Measurements from ENCODE around the gene FCRL4.
"Not testable (repeated sequence)": the region's sequence is repeated elsewhere in the genome, so short reads cannot be mapped to it uniquely, and the experiment has no call there.

Gene FCRL4

DNA sequence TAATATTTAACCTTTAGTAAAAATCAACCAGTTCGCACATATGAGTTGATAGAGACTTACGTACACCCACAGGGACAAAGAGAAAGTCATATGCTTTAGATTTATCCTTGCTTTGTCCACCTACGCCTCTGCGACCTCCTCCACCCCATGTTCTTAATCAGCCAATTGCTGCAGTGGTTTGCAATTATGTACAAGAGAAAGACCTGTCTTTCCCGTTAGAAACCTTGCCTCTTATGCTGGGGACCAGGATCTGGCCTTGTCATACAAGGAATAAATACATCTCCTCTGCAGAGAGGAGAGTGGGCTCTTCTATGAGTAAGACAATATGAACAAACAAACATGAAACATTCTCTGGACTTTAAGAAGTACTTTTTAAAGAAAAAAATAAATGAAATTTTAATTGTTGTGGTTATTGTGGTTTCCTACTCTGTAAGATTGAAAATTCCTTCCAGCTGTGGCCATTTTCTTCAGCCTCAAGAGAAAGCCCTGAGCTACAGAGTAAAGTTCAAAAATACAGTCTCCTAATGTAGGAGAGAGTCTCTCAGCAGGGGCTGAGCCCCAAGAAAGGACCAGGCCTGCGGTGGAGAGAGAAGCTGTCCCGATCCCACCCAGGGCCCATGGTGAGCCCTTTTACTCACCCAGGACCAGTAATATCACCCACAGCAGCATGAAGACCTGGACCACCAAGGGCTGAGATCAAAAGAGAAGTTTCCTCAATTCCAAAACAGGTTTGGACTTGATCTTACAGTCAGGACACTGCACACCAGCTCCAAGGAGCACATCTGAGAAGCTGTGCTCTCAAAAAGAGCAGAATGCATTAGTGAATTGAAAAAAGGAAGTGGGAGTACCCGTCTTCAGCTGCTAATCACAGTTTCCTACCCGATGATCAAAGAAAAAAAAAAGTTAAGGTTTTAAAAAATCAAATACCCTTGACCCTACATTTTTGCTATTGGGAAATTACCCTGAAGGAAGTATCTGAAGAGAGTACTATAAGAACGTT is 45.9 kb downstream of the FCRL4 start, which contains the start of gene FCRL5:
Gene FCRL5, minus strand, starts transcription at position 822 of the 1,000 bp plus-strand sequence. Its CDS starts 153 bp downstream, at position 669.
- no peak for DNase-seq (ENCODE audit: low read depth in 2 of 2, low spot score in 1 of 2)

DNA sequence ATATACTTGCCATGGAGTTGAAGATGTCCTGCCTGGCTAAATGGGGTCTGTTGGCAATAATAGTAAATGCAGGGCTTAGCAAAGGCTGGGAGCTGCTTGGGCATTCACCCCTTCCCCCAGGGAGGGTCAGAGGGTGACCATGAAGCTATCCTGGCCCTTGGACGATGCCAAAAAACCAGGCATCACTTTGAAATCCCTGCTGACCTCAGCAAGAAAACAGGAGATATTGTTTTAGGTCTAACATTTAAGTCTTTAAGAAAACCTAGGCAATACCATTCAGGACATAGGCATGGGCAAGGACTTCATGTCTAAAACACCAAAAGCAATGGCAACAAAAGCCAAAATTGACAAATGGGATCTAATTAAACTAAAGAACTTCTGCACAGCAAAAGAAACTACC is 49.8 kb downstream of the FCRL4 start:
- DNase-seq (ENCODE audit: low read depth in 2 of 2, low spot score in 1 of 2), result not testable (repeated sequence)

DNA sequence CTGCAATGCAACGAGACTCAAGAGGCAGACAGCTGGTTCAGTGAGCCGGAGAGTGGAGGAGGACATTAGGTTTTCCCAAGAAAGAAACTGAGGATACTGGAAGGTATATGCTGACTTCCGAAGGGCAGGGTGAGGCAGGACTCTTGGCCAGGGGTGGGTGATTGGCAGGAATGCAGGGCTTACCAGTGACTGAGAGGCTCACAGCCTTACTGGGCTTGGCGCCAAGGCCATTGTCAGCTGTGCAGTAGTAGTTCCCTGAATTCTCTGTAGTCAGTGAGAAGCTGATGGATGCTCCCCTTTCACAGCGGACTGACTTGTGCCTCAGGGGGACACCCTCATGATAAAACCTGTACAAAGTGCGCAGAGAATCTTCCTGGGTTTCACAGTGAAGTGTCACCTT is 55.2 kb downstream of the FCRL4 start:
- no peak for DNase-seq (ENCODE audit: low read depth in 2 of 2, low spot score in 1 of 2)

DNA sequence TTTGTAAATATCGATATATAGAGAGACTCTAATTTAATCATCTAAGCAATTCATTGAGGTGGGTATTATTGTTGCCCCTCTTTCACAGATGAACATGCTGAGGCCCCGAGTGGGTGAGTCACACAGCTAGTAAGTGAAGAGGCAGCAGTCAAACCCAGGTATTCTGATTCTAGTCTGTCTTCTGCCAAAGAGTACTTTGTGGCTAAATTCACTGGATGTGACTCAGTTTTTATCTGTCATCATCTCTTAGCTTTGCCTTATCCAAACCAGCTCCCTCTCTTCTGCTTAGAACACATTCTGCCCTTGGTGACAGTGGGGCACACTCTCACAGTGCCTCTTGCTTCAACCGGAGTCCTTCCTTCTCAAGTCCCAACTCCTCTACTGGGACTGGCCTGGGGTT is 57.0 kb downstream of the FCRL4 start:
- DNase-seq (ENCODE audit: low read depth in 2 of 2, low spot score in 1 of 2), result no peak

DNA sequence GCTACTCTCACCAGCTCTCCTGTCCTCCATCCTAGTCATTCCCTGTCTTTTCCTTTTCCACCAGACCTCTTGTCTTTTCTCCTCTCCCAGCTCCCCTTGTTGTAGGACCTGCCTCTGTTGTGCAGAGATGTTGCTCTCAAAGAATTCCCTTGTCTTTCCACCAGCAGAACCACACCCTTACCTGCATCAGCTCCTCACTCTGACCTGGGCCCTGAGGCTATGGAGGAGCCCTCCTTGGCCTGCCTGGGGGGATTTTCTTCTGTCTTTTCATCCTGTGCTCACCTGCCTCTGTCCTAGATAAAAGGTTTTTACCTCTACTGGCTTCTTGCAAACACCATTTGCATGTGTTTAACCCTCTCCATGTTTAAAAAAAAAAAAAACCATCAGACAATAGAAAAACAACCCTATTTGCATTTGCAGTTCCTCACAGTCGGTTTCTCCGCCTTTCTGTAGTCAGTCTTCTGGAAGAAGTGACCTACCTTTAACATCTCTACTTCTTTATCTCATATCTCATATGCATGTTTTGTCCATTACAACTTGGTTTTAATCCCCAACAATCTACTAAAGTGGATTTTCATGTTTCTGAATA is 57.6 kb downstream of the FCRL4 start:
- no peak for DNase-seq (ENCODE audit: low read depth in 2 of 2, low spot score in 1 of 2)

DNA sequence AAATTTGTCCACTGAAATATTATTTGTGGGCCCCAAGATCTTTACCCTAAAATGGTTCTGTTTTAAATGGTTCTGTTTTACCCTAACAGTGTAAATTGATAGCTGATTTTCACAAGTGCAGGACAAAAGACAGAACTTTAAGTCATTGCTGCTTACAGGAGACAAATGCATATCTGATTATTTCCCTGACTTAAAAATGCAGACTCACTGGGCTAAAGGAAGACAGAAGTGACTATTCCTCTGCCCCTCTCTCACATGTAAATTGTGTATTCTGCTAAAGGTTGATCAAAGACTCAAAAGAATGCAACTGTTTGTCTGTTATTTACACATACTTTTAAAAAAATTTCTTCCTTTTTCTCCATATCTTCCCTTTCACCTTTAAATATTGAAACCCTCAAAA is 58.3 kb downstream of the FCRL4 start:
- no peak for DNase-seq (ENCODE audit: low read depth in 2 of 2, low spot score in 1 of 2)

DNA sequence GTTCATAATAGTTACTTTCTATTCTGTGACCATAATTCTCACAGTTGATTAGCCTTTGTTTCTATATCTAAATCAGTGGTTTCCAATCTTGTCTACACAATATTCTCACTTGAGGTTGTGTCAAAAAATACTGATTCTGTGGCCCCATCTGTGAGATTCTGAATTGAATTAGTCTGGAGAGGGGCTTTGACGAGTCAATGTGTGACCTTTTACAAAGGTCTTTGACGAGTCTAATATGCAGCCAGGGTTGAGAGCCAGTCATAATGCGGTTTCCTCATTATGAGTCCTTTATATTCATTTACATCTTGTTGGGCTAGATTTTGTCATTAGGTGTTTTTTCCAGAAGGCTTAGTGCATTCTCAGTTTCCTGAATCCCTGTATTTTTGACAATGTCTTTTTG is 65.3 kb downstream of the FCRL4 start:
- DNase-seq (ENCODE audit: low read depth in 2 of 2, low spot score in 1 of 2), result no peak

DNA sequence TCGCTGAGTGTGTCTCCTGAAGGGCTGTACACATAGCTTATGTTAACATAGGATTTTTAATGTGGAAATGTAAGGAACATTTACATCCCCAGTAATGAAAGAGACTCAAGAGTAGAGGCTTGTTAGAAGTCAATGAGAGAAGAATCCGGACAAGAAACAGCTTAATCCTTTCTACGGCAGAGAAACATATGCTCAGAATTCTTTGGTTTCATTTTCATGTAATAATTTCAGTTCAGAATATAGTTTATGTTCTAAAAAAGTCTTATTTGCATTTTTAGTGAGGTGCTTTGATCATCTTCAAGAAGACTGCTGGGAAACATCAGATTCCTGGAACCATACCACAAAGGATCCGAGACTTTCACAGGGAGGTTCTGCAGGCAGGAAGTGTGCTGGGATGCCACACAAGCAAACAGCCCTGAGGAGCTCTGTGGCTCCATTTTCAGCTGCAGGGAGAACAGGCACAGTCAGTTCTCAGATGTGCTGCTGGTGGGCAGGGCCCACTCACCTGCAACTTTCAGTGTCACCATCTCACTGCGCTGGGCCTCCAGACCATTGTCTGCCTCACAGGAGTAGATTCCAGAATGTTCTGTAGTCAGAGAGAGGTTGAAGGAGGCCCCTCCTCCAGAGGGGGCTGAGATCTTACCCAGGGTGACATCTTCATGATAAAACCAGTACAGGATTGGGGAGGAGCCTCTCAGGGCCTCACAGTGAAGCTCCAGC is 74.0 kb downstream of the FCRL4 start:
- no peak for DNase-seq (ENCODE audit: low read depth in 2 of 2, low spot score in 1 of 2)
